ENCODE data around the gene PKN3.
"Not testable (repeated sequence)": the region's sequence is repeated elsewhere in the genome, so short reads cannot be mapped to it uniquely, and the experiment has no call there.

The PKN3 gene

DNA sequence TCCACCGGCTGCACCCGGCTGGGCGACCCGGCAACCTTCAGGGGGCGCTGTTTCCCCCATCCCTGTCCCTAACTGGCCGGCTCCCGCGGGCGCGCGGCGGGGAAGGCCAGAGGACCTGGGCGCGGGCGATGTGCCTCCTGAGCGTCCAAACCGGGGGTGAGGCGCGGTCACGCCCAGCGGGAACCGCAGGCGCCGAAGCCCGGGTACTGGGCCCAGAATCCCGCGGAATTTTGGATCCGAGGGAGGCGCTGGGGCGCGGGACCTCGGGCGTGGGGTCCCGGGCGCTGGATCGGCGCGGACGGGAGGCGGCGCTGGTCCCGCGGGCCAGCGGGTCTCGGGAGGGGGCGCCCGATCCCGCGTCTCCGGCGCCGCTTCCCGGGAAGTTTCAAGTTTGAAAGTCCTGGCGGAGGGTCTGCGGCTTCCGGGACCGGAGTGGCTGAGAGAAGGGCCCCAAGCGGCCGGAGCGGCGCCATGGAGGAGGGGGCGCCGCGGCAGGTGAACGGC, at the start of gene PKN3:
Gene PKN3, plus strand, starts transcription at position 59 of the 504 bp plus-strand sequence. Its CDS starts 413 bp downstream, at position 472.
- DNase-seq, result peak; percentile 76

GRCh38 chr9:128653908-128654307, 48.4 kb upstream of the PKN3 start:
- DNase-seq, result no peak

DNA sequence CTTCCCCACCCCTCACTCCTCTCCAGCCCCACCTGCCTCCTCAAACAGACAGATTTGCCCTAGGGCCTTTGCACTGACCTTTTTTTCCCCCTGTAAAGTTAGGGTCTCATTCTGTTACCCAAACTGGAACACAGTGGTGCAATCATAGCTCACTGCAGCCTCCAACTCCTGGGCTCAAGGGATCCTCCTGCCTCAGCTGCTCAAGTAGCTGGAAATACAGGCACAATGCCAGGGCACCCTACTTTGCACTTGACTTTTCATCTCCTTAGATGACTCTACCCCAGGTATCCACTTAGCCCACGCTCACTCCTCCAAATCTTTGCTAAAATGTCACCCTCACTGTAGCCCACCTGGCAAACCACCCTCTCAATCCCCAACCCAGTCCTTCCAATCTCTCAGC, 47.8 kb upstream of the PKN3 start:
- no peak for DNase-seq

DNA sequence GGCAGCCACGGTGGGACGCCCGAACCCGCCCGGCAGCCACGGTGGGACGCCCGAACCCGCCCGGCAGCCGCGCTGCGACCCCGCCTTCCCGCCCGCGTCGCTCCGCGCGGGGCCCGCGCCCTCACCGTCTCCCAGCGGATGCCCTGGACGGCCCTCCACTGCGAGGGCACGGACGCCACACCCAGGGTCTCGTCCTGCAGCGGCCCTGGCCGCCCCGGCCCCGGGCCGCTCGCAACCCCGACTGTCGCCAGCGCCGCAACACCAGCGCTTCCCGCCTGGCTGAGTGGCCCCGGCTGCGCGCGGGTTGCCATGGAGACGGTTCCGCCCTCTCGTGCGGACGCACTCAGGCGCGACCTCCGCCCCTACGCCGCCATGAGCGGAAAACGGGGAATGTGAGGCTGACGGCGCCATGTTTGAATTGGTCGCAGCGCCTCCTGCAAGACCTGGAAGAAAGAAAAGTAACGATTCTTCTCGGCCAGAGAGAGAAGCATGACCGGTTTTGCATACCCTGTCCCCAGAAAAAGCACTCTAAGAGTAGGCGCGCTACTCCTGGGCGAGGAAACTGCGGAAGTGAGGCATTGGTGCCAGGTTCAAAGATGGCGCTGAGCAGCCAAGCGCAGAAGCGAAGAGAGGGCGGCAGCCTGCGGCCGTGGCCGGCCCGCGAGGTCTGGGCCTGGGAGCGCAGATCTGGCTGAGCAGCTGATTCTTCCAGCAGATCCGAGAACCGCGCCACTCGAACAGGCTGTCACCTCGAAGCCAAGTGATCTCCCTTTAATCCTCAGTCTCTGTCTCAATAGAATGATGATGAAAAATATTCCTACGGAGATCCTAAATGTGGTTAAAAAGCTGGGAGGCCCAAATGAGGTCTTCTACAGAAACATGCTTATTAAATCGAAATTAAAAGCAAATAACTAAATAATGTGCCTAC, 45.6 kb upstream of the PKN3 start, which contains the start of gene DYNC2I2:
Gene DYNC2I2, minus strand, starts transcription at position 432 of the 928 bp plus-strand sequence. Its CDS starts 121 bp downstream, at position 311.
- peak; percentile 93 for DNase-seq

DNA sequence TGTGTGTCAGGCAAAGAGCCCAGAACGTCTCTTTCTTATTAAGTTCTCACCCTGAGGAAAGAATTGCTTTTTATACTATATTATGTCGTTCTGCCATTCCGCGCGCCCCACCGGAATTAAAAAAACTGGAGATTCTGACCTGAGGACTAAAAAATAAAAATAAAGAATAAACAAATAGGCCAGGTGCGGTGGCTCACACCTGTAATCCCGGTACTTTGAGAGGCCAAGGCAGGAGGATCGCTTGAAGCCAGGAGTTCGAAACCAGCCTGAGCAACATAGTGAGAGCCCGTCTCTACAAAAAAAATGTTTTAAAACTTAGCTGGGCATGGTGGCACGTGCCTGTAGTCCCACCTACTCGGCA, 45.0 kb upstream of the PKN3 start:
- no peak for DNase-seq

GRCh38 chr9:128657796-128658195, 44.5 kb upstream of the PKN3 start:
- no peak for DNase-seq

DNA sequence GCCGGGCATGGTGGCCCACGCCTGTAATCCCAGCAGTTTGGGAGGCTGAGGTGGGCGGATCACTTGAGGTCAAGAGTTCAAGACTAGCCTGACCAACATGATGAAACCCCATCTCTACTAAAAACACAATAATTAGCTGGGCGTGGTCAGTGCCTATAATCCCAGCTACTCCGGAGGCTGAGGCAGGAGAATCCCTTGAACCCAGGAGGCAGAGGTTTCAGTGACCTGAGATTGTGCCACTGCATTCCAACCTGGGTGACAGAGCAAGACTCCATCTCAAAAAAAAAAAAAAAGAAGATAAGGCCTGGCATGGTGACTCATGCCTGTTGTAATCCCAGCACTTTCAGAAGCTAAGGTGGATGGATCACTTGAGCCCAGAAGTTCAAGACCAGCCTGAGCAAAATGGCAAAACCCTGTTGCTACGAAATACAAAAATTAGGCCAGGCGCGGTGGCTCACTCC, 35.8 kb upstream of the PKN3 start:
- not testable (repeated sequence) for DNase-seq

DNA sequence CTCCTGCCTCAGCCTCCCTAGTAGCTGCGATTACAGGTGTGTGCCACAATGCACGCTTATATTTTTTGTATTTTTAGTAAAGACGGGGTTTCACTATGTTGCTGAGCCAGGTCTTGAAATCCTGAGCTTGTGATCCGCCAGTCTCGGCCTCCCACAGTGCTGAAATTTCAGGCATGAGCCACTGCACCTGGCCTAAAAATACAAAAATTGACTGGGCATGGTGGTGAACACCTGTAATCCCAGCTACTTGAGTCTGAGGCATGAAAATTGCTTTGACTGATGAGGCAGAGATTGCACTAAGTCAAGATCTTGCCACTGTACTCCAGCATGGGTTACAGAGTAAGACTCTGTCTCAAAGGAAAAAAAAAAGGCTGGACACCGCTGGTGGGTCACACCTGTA, 32.5 kb upstream of the PKN3 start:
- DNase-seq, result no peak

DNA sequence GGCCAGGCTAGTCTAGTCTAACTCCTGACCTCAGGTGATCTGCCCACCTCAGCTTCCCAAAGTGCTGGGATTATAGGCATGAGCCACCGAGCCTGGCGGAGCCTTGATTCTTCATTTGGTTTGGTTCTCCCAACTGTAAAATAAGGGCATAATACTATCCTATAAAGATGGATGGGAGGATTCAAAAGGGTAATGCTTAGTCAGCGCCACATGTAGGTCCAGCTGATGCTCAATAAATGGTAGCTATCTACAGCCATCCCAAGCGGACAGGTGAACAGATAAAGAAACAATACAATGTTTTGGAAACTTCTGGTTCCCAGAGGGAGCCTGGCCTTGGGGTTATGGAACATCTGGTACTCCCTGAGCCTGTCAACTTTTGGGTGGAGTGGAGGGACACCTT, 26.9 kb upstream of the PKN3 start:
- DNase-seq, result no peak

GRCh38 chr9:128677794-128678193, 24.5 kb upstream of the PKN3 start:
- DNase-seq, result no peak

DNA sequence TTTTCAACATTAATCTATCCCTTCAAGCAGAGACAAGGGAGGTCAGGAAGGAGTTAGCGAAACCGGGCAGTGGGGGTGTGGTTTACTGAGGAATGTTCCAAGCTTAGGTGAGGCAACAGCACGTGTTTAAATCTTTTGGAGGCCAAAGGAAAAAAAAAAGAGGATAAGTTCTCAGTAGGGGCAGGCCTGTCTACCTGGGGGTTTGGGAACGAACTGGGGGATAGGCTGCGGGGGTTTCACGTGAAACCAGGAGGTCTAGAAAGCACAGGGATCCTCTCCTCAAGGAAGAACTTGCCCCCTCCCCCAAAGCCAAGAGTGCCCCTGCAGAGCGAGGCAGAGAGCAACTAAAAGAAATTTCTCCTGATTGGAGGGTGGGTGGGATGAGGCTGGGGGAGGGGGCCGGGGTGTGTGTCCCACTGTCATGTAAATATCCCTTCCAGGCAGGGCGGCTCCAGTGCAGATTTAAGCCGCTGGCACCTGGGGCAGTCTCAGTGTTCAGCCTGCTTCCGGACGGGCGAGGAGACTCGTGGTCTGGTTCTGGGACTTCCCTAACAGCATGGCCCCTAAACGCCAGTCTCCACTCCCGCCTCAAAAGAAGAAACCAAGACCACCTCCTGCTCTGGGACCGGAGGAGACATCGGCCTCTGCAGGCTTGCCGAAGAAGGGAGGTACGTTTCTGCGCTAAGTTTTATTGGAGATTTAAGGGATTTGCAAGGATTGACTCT, 18.8 kb upstream of the PKN3 start:
- DNase-seq, result peak; percentile 61

DNA sequence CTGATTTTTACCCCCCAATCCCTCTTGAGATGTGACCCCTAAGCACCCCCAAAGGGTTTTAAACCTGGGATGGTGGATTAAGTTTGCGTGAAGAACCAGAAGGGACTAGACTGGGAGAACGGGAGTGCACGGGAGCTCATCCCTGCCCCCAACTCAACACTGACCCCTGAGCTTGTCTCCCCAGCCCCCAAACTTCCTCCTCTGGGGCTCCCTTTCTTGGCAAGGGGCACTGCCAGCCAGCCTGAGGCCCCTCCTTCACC, 18.3 kb upstream of the PKN3 start:
- no peak for DNase-seq

DNA sequence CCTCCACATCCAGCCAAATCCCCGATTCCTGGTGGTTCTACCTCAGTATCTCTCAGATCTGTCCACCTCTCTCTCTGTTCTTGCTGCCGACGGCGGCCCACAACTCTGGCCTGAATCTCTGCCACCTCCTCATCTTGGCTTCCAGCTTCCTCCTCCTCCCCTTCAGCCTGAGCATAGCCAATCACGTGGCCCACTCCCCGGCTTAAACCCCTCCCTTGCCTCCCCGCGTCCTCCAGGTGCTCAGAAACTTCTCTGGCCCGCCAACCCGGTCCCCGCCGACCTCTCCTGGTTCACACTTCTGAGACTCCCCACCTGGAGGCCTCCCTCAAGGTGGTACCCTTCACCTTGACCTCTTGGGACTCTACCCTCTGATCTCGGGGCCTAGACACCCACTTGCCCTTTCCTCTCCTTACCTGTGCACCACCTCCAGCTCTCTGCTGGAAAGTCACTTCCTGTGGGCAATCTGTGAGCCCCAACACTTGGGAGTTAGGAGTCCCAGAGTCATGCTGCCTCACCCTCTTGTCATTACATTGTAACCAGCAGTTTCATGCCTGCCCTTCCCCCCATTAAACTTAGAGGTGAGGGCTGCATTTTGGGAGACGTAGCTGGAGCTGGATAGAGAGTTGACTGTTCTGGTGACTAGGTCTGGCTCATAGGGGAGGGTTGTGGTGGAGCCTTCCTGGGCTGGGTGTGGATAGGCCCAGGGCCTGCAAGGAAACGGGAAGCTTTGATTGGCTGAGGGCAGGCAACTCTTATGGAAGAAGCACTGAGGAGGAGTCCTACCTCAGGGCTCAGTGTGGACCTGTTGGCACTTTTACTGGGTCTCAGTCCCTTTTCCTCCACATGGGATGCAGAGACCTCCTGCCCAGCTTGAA, 17.7 kb upstream of the PKN3 start:
- DNase-seq, result peak; percentile 79

DNA sequence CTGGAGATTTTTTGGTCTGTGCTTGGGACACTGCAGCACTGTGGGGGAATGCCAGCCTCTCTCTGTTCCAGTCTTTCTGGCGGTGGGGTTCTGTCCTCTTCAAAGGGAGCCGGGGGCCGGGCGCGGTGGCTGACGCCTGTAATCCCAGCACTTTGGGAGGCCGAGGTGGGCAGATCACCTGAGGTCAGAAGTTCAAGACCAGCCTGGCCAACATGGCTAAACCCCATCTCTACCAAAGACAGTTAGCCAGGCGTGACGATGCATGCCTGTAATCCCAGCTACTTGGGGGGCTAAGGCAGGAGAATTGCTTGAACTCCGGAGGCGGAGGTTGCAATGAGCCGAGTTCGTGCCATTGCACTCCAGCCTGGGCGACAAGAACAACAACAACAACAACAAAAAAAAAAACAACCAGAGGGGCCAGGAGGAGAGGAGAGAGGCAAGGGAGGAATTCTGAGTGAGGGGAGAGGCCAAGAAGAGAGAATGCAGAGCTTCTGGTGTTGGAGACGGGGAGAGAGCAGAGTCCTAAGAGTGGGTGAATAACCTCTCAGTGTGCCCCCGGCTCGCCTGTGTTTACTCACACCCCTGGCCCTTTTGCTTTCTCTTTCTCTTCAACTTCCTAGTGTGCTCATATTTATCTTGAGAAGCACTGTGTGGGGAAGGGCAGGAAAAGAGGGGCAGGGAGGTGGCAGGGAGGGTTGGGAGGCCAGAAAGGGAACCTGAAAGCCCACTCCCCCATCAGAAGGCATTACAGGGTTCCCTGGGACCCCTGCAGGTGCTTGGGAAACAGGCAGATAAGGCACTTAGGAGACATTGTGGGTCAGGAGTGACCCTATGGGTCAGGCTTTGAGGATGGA, 16.4 kb upstream of the PKN3 start:
- DNase-seq, result peak; percentile 45

GRCh38 chr9:128687453-128687852, 14.8 kb upstream of the PKN3 start:
- DNase-seq, result no peak

- DNase-seq, result peak; percentile 95
These were observed 13.6 kb upstream of the PKN3 start, which contains the start of gene SET for GRCh38 chr9:128688501-128689292. SET (plus strand) TSS chr9:128689222; CDS start chr9:128689583, 361 bp downstream.

- DNase-seq, result no peak
These were observed 13.0 kb upstream of the PKN3 start for GRCh38 chr9:128689293-128689774.

GRCh38 chr9:128689820-128690683, 12.3 kb upstream of the PKN3 start:
- peak; percentile 57 for DNase-seq

DNA sequence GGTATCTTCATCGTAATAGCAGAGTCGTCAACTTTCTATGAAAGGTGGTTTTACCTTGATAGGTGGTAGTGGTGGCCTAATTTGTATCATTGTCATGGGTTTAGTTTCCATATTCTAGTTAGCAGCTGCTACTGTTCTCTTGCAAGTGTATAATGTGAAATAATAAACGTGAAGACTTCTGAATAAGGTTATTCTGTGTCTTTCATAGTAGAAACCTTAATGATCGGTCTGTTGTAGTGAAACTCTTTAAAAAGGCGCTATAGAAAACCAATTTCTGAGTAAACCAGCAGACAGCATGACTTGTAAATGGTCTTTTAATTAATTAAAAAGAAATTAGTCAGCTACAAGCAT, 11.6 kb upstream of the PKN3 start:
- no peak for DNase-seq

DNA sequence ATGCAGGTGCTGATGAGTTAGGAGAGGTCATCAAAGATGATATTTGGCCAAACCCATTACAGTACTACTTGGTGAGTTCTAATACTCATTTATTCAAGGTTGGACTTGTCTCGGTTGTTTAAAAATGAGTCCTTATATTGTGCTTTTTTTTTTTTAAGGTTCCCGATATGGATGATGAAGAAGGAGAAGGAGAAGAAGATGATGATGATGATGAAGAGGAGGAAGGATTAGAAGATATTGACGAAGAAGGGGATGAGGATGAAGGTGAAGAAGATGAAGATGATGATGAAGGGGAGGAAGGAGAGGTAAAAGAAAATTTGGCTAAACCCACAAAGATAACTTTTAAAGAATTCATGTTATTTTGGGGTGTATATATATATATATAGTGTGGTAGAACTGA, 8.6 kb upstream of the PKN3 start:
- DNase-seq, result not testable (repeated sequence)
